CD14-positive monocyte (primary cell): ENCODE measurements around the gene NR2C2. TPM values are rescaled to one million over a fixed set of nuclear protein-coding genes. Genes with fewer than 3 reads are reported as not detected.
A peak's percentile ranks its signal among the peaks of the same experiment; 100 is the strongest.

Experiments
- DNase-seq, 3 donors: peaks; one replicate each; pipeline ENCODE4 v3.0.0-alpha.2; 2011 to 2022
- H2AFZ ChIP-seq: 2 replicates; pipeline ENCODE4 v1.6.0; 2012; ENCODE audit warnings: mild to moderate bottlenecking, low read depth, low read length, inconsistent platforms; ENCODE audit not compliant: insufficient read depth, poor library complexity, severe bottlenecking
- H3K27ac ChIP-seq, 2 donors: 1 replicate in 1 of 2; 2 replicates in 1 of 2; pipeline ENCODE4 v1.5.1; 2012 to 2013; ENCODE audit warnings: low read length in 2 of 2, control low read depth in 1 of 2, inconsistent platforms in 1 of 2, low read depth in 1 of 2, mild to moderate bottlenecking in 1 of 2
- H3K27me3 ChIP-seq, 2 donors: one replicate each; pipeline versions ENCODE4 v1.6.0 to v1.6.1; 2011 to 2013; ENCODE audit warnings: low read length in 2 of 2; ENCODE audit not compliant: control insufficient read depth in 2 of 2, insufficient read depth in 2 of 2
- H3K36me3 ChIP-seq, 2 donors: replicated peaks in 1 of 2; 1 replicate in 1 of 2; 2 replicates in 1 of 2; pipeline versions ENCODE4 v1.5.1 to v1.6.1; 2012 to 2013; ENCODE audit warnings: low read length in 2 of 2, control low read depth in 1 of 2, inconsistent platforms in 1 of 2, mild to moderate bottlenecking in 1 of 2; ENCODE audit not compliant: insufficient read depth in 2 of 2, control insufficient read depth in 1 of 2
- H3K4me1 ChIP-seq, 2 donors: 1 replicate in 1 of 2; 2 replicates in 1 of 2; pipeline versions ENCODE4 v1.5.1 to v1.6.1; 2012 to 2013; ENCODE audit warnings: low read length in 2 of 2, control low read depth in 1 of 2, inconsistent platforms in 1 of 2, mild to moderate bottlenecking in 1 of 2, moderate library complexity in 1 of 2; ENCODE audit not compliant: insufficient read depth in 2 of 2, control insufficient read depth in 1 of 2
- H3K4me2 ChIP-seq: replicated peaks from 2 replicates; pipeline ENCODE3; 2012; ENCODE audit warnings: low read length, moderate library complexity, mild to moderate bottlenecking; ENCODE audit not compliant: poor library complexity, severe bottlenecking; ENCODE audit errors: extremely low read depth
- H3K4me3 ChIP-seq, 3 experiments: fragments of 200-600 bp in 1 of 3; sonication (generic) in 1 of 3; replicated peaks in 1 of 3; 1 replicate in 2 of 3; 2 replicates in 1 of 3; pipeline ENCODE4 v1.5.1; 2011 to 2013; ENCODE audit warnings: low read length in 3 of 3, mild to moderate bottlenecking in 3 of 3, control low read depth in 2 of 3, low read depth in 2 of 3, inconsistent platforms in 1 of 3, moderate library complexity in 1 of 3
- H3K79me2 ChIP-seq: 2 replicates; pipeline ENCODE4 v1.6.0; 2012; ENCODE audit warnings: mild to moderate bottlenecking, control low read depth, inconsistent platforms, low read length, moderate library complexity; ENCODE audit not compliant: insufficient read depth
- H3K9ac ChIP-seq: 2 replicates; pipeline ENCODE4 v1.6.0; 2017; ENCODE audit warnings: low read length, mild to moderate bottlenecking; ENCODE audit not compliant: insufficient read depth, poor library complexity, severe bottlenecking
- H3K9me3 ChIP-seq, 2 donors: replicated peaks in 1 of 2; 1 replicate in 1 of 2; 2 replicates in 1 of 2; pipeline versions ENCODE4 v1.5.1 to v1.6.1; 2012 to 2013; ENCODE audit warnings: low read length in 2 of 2, control low read depth in 1 of 2; ENCODE audit not compliant: control insufficient read depth in 1 of 2, insufficient read depth in 1 of 2
- H4K20me1 ChIP-seq: 2 replicates; pipeline ENCODE4 v1.6.0; 2012; ENCODE audit warnings: mild to moderate bottlenecking, low read length, control low read depth, moderate library complexity; ENCODE audit not compliant: insufficient read depth
- H3K27ac Mint-ChIP-seq, 7 donors: one replicate each; pipeline ENCODE4 v1.8.0; 2020; ENCODE audit warnings: mild to moderate bottlenecking in 7 of 7, mixed read lengths in 7 of 7, moderate library complexity in 6 of 7, inconsistent platforms in 2 of 7
- H3K27me3 Mint-ChIP-seq, 3 donors: one replicate each; pipeline ENCODE4 v1.8.0; 2021 to 2022; ENCODE audit warnings: low read depth in 3 of 3, mild to moderate bottlenecking in 3 of 3, mixed read lengths in 3 of 3, moderate library complexity in 3 of 3, inconsistent platforms in 1 of 3
- H3K36me3 Mint-ChIP-seq, 2 donors: one replicate each; pipeline ENCODE4 v1.8.0; 2020; ENCODE audit warnings: mixed read lengths in 2 of 2, inconsistent platforms in 1 of 2, mild to moderate bottlenecking in 1 of 2
- H3K4me1 Mint-ChIP-seq: one replicate; pipeline ENCODE4 v1.8.0; 2020; ENCODE audit warnings: mild to moderate bottlenecking, mixed read lengths
- H3K4me3 Mint-ChIP-seq, 2 donors: one replicate each; pipeline ENCODE4 v1.8.0; 2020; ENCODE audit warnings: mild to moderate bottlenecking in 2 of 2, mixed read lengths in 2 of 2, moderate library complexity in 1 of 2
- H3K9me3 Mint-ChIP-seq, 7 donors: one replicate each; pipeline ENCODE4 v1.8.0; 2020 to 2022; ENCODE audit warnings: mixed read lengths in 7 of 7, mild to moderate bottlenecking in 6 of 7, moderate library complexity in 6 of 7, inconsistent platforms in 2 of 7
- CTCF ChIP-seq: fragments of 200-600 bp; IDR thresholded peaks from one replicate; pipeline ENCODE4 v1.8.0; 2022; ENCODE audit warnings: antibody characterized with exemption, mild to moderate bottlenecking
- WGBS: methylation state at CpG from one replicate; pipeline ENCODE4 v1.1.5; 2013; ENCODE audit warnings: missing lambda C conversion rate; ENCODE audit not compliant: insufficient coverage; 5-methylcytosine and 5-hydroxymethylcytosine counted together
- intact Hi-C, 2 donors: fragments of 100-400 bp; cut with micrococcal nuclease; formaldehyde crosslinking; loops; one replicate each; pipeline versions ENCODE4 v1.15.0 to v1.15.1; 2023
- polyA plus RNA-seq, 3 donors: library from polyadenylated mRNA; depleted of rRNA in 1 of 3; unstranded in 2 of 3; stranded (reverse) in 1 of 3; fragments of 300-500 nt in 2 of 3; fragments of >200 nt in 1 of 3; fragmentation: Illumina TruSeq in 2 of 3; gene quantifications; 1 replicate in 2 of 3; 2 replicates in 1 of 3; pipeline ENCODE4 v1.2.3, GENCODE V29; 2012 to 2021

The NR2C2 gene
- polyA plus RNA-seq, 3 donors = 3.4 to 24.9 (median 3.8) TPM

- no peak overlapping the region for H3K4me3 ChIP-seq
- WGBS = 39% methylated on average over 2 of the region's 2 CpGs
- H3K9ac ChIP-seq = no peak overlapping the region
- no peak overlapping the region for H3K4me2 ChIP-seq
- TF ChIP-seq CTCF = no peak
- Mint-ChIP-seq H3K4me3 (no peak overlapping the region), H3K27ac (peak overlapping the region in 1 of 7 donors; percentile 42), H3K36me3 (peaks cover 12 to 16% of the 10 kb centered on the region in 2 donors), H3K27me3 (no peaks in the 10 kb centered on the region), H3K9me3 (peaks cover 0 to 2% (median 0%) of the 10 kb centered on the region in 7 donors), H3K4me1 (peaks cover 33% of the 10 kb centered on the region)
- peaks cover 22 to 28% of the 10 kb centered on the region in 2 donors for H3K4me1 ChIP-seq
- intact Hi-C loops = loop anchor here in 1 of 2 donors (10.0 kb wide), 1 partner anchor 115 kb away; the partner anchor contains the start of gene MRPS25
- H3K9me3 ChIP-seq = no peaks in the 10 kb centered on the region
- H2AFZ ChIP-seq = no peak overlapping the region
- H3K79me2 ChIP-seq = peaks cover 86% of the 10 kb centered on the region
- no peaks in the 10 kb centered on the region for H3K27me3 ChIP-seq
- peaks cover 2 to 10% of the 10 kb centered on the region in 2 donors for H3K36me3 ChIP-seq
- DNase-seq = no peak
- H4K20me1 ChIP-seq = peaks cover 44% of the 10 kb centered on the region
- H3K27ac ChIP-seq = no peak overlapping the region
Observed at GRCh38 chr3:14950274-14950673, 2.9 kb downstream of the NR2C2 start.

- Histone ChIP-seq H3K4me2 (no peak overlapping the region), H3K27ac (peak overlapping the region in 1 of 2 donors; percentile 21), H4K20me1 (peaks cover 92% of the 10 kb centered on the region), H3K79me2 (peaks cover 98% of the 10 kb centered on the region), H3K9me3 (no peaks in the 10 kb centered on the region), H3K4me1 (no peaks in the 10 kb centered on the region), H2AFZ (no peak overlapping the region), H3K36me3 (peaks cover 7 to 30% of the 10 kb centered on the region in 2 donors), H3K27me3 (no peaks in the 10 kb centered on the region), H3K9ac (no peak overlapping the region), H3K4me3 (no peak overlapping the region)
- DNase-seq = no peak
- Mint-ChIP-seq H3K36me3 (peaks cover 13 to 17% of the 10 kb centered on the region in 2 donors), H3K27ac (peak overlapping the region in 1 of 7 donors; percentile 11), H3K27me3 (no peaks in the 10 kb centered on the region), H3K9me3 (peaks cover 0 to 2% (median 0%) of the 10 kb centered on the region in 7 donors), H3K4me1 (peaks cover 25% of the 10 kb centered on the region), H3K4me3 (no peak overlapping the region)
- no peak for TF ChIP-seq CTCF
- WGBS = no CpG with 5 or more reads among the region's 1 CpG
- intact Hi-C loops = loop anchor here in 1 of 2 donors (10.0 kb wide), 1 partner anchor 108 kb away; the partner anchor contains the start of gene MRPS25
Observed at GRCh38 chr3:14957153-14957552, 9.8 kb downstream of the NR2C2 start.
